ENCODE measurements around the gene MED13L. TPM values are rescaled to one million over a fixed set of nuclear protein-coding genes. Genes with fewer than 3 reads are reported as not detected.

MED13L gene
- total RNA-seq, 2 donors from 2014 or later: 55.0 to 64.1 TPM

DNA sequence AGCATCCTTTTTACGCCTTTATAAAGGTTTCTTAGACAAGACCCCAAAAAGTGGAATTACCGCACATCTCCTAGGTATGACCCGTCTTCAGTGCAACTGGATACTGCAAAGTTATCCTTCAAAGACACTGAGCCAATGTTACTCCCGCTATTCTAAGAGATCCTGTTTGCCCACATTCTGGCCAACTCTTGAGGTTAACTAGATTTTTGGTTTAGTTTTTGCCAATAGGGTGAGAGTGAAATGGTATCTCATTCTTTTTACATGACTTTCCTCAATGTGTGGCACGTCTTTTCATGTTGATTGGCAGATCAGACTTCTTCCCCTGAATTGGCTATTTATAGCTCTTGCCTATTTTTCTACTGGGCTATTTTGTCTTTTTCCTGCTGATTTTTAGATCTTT, 347.2 kb downstream of the MED13L start:
- H3K27me3 ChIP-seq: no peaks in the 10 kb centered on the region
- no peak for TF ChIP-seq CTCF (IDR thresholded peaks at IDR 0.05)
- H3K4me3 ChIP-seq: no peak overlapping the region
- no peaks in the 10 kb centered on the region for H3K9me3 ChIP-seq
- no peaks in the 10 kb centered on the region for H3K4me1 ChIP-seq
- H3K36me3 ChIP-seq: no peaks in the 10 kb centered on the region
- no peak overlapping the region for H3K27ac ChIP-seq
- no peak for DNase-seq (ENCODE audit: low spot score)

DNA sequence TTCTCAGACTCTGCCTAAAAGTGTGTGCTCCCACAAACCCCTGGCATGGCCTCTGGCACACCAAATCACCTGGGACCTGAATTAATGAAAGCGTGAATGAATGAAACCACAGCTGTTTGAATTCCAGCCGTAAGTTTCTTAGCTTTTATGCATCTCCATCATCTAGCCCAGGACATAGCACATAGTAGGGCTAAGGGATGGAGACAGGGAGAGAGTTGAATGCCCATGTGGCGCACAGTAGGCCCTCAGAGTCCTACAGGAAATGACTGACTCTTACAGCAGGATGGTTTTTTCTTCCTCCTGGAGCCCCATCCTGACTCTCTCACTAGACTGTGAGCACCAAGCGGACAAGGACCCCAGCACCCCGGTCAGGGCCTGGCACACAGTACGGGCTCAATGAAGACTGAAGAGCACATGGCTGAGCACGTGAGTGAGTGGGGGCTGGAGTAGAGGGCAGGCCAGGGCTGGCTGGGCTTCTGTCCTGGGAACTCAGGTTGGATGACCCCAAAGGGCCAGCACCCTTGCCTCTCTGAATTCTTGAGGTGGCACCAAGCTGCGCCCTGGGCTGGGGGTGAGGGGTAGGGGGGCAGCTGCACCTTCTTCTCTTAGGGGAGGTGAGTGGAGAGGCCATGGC, 351.3 kb downstream of the MED13L start:
- Histone ChIP-seq H3K27ac (no peak overlapping the region), H3K4me3 (no peak overlapping the region), H3K27me3 (no peaks in the 10 kb centered on the region), H3K4me1 (no peaks in the 10 kb centered on the region), H3K36me3 (no peaks in the 10 kb centered on the region), H3K9me3 (peaks cover 0 to 13% of the 10 kb centered on the region in 2 donors)
- no peak for DNase-seq (ENCODE audit: low spot score)
- no peak for TF ChIP-seq CTCF (IDR thresholded peaks at IDR 0.05)

DNA sequence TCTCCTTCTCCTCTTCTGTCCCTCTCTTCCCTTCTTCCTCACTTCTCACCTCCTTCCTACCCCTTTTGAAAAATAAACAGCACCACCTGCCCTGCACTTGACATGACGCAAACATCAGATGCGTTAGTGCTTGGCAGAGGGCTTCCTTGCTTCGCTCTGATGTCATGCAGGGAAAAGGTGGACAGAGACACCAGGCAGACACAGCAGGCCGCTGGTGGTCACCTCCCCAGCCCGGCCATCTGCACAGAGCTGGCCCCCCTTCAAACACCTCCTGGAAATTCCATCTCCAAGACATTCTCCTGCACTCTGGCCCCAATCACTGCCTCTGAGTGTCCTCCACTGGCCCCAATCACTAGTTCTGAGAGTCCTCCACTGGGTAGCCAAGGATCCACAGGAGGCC, 353.6 kb downstream of the MED13L start:
- no peak overlapping the region for H3K4me3 ChIP-seq
- H3K4me1 ChIP-seq: no peaks in the 10 kb centered on the region
- no peak overlapping the region for H3K27ac ChIP-seq
- TF ChIP-seq CTCF (IDR thresholded peaks at IDR 0.05): no peak
- H3K36me3 ChIP-seq: no peaks in the 10 kb centered on the region
- peaks cover 0 to 13% of the 10 kb centered on the region in 2 donors for H3K9me3 ChIP-seq
- H3K27me3 ChIP-seq: no peaks in the 10 kb centered on the region
- DNase-seq (ENCODE audit: low spot score): peak; percentile 34

DNA sequence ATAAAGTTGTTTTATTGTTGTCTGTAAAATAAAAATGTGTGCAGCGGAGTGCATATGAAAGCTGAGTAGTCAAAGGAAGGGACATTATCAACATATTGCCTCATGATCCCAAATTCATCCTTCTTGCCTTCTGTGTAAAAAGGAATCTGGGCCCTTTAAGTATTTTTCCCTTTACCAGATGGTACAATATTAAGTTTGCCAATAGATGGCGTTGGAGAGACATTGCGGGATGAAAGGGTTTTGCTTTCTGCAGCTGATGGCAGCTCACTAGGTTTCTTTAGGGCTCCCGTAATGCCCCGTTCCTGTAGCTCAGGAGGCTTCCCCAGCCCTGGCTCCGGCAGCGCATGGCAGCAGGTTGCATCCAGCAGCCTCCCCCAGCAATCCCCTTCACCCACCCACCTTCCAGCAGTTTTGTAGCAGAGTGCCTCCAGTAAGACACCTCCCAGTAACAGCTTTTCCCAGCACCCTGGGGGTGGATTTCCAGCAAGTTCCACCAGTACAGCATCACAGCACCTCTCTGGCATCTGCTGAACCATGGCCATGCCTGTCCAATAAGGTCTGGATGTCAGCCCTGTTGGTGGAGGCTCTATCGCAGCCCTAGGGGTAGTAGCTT, 354.4 kb downstream of the MED13L start:
- H3K27ac ChIP-seq: no peak overlapping the region
- peak; percentile 30 for DNase-seq (ENCODE audit: low spot score)
- peaks cover 0 to 2% of the 10 kb centered on the region in 2 donors for H3K27me3 ChIP-seq
- H3K4me1 ChIP-seq: no peaks in the 10 kb centered on the region
- H3K9me3 ChIP-seq: peaks cover 0 to 13% of the 10 kb centered on the region in 2 donors
- no peaks in the 10 kb centered on the region for H3K36me3 ChIP-seq
- no peak overlapping the region for H3K4me3 ChIP-seq
- no peak for TF ChIP-seq CTCF (IDR thresholded peaks at IDR 0.05)

DNA sequence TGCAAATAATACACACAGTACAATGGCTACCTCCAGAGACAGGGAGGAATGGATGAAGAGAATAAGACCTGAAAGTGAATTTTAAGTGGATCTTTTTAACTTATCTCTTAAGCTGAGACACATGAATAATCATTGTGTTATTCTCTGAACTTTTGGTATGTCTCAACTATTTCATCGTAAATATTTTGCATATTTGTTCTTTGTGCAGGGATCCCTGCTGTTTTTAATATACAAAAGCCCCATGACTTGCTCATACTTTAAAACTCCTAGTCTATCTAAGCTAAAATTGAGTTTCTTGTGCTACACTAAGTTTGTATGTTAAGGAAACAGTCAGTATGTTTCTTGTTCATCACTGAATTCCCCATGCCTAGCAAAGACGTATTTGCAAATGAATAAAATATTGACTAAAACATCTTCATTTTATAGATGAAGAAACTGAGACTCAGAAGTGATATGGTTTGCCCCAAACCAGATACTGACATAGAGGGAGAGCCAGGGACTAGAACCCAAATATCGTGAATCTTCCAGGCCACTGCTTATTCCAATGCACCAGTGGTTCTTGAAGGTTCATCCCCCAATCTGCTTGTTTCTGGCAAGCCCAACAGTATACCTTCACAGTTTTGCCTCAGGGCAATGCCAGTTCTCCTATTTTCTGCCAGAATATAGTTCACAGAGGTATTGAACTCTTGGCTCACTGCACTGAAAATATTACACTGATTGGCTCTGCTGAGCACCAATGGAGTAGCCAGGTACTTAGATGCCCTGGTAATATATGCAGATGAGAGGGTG, 356.9 kb downstream of the MED13L start:
- no peak for TF ChIP-seq CTCF (IDR thresholded peaks at IDR 0.05)
- H3K4me1 ChIP-seq: peaks cover 0 to 6% of the 10 kb centered on the region in 2 donors
- DNase-seq (ENCODE audit: low spot score): peak; percentile 21

More for the DNA sequence above, 356.9 kb downstream of the MED13L start:
- no peaks in the 10 kb centered on the region for H3K36me3 ChIP-seq
- peaks cover 2 to 6% of the 10 kb centered on the region in 2 donors for H3K27me3 ChIP-seq
- H3K9me3 ChIP-seq: peaks cover 0 to 13% of the 10 kb centered on the region in 2 donors
- H3K4me3 ChIP-seq: no peak overlapping the region
- H3K27ac ChIP-seq: no peak overlapping the region

Data from right atrium auricular region (tissue), 2 donors.